HG03442 (cell line): Measurements from ENCODE around the gene WDR27.
"Not testable (repeated sequence)": the region's sequence is repeated elsewhere in the genome, so short reads cannot be mapped to it uniquely, and the experiment has no call there.

Experiments used
- ATAC-seq: cut with Tn5 transposase; IDR thresholded peaks from one replicate; pipeline ENCODE4 v1.9.1; 2021; ENCODE audit warnings: mild to moderate bottlenecking, moderate library complexity; ENCODE audit not compliant: unreplicated experiment

The WDR27 gene

DNA sequence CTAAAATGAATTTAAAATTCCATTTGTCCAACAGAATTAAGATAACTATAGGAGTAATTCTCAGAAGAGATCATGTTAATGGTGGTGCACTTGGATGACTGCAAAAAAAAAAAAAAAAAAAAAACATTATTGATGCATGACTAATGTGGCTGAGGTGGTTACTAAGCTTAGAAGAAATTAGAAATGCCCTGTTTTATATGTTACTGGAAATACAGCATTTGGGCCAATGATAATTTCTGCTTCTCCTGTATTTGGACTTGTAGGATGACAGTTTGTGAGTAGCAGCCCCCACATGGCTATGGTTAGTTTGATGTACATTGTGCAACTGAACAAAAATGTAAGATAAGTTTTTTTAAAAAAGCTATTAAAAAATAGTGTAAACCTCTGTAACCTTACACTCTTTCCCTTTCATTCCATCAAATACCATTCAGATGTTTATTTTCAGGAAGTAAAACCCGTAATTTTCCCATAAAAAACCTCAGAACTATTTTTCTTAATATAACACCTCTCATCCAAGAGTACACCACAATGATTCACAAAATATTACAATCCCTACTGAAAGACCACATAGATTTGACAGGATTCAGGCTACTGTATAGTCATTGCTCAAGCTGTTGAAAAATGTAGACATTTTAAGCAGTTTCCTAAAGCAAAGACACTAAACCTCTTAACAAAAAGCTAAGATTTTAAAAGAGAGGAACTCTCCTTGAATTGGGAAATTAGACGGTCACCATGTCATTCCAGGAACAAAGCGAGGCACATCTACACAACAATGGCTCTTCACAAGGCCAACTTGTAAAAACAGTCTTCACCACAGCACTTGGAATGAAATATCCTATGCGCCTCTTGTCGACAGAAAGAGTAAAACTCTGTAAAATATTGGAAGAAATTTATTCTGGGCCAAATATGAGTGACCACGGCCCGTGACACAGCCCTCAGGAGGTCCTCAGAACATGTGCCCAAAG lies 83.0 kb downstream of the WDR27 start:
- ATAC-seq: no peak

- ATAC-seq: no peak
Measured at GRCh38 chr6:169617562-169617961, 84.3 kb downstream of the WDR27 start.

GRCh38 chr6:169608609-169609008 lies 93.2 kb downstream of the WDR27 start:
- not testable (repeated sequence) for ATAC-seq

- ATAC-seq: no peak
Measured at GRCh38 chr6:169604076-169604475, 97.8 kb downstream of the WDR27 start.

DNA sequence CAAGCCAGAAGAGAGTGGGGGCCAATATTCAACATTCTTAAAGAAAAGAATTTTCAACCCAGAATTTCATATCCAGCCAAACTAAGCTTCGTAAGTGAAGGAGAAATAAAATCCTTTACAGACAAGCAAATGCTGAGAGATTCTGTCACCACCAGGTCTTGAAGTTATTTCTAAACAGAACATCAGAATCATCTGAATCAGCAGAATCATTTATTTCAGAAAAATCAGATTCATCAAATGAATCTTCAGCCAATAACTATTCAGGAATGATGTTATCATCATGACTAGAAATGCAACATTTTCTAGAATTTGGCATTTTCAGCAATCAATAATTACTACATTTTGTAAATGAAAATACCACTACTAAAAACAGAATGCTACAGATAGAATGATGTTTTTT lies 100.7 kb downstream of the WDR27 start:
- not testable (repeated sequence) for ATAC-seq

DNA sequence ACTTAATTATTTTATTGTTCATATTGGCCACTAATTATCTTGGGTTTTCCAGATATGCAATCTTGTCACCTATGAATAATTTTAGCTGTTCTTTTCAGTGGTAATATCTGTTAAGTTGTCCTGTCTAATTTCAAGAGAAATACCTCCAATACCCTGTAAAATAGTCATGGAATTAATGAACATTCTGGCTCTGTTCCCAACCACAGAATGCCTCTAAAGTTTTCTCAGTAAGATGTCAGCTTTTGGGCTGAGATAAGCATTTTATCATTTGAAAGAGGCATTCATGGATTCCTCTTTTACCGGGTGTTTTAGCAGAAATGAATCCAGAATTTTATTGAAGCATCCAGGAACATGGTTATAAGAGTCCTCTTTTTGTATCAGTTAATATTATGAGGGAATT lies 109.3 kb downstream of the WDR27 start:
- ATAC-seq: no peak

DNA sequence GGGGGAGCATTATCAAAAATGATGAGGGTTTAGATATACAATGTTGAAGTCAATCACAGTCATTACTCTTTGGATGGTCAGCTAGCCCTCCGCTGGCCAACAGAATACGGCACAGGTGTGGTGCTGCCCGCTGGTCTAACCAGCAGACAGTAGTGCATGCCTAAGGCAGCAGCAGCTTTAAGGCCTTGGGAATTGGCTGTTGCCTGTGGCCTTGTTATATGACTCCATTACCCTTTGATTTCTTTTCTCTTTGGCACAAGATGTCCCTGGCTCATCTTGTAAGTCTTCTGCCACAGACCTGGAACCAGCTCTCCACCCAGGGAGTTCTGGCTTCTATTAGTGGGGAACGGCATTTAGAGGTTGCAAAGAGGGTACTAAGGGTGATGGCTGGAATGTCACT lies 110.2 kb downstream of the WDR27 start:
- no peak for ATAC-seq

DNA sequence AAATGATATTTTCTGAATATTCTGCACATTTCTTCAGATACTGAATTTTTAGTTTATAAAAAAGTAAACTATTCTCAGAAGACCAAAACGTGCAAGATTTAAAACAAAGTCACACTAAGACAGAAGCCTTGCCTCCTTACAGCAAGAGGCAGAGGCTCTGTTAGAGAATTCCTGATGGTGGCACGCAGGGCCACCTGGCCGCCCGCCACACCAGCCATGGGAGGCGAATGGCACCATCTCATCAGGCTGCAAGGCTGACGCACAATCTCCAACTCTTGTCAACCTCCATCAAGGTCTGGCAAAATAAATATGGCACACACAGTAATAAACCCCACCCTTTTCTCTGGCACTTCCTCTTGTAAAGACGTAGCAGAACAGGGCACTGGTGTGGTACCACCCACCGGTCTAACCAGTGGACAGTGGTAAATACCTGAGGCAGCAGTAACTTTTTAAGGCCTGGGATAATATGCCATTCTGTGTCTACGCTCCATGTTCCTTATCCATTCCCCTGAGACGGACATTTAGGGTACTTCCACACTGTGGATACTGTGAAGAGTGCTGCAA lies 111.4 kb downstream of the WDR27 start:
- no peak for ATAC-seq

DNA sequence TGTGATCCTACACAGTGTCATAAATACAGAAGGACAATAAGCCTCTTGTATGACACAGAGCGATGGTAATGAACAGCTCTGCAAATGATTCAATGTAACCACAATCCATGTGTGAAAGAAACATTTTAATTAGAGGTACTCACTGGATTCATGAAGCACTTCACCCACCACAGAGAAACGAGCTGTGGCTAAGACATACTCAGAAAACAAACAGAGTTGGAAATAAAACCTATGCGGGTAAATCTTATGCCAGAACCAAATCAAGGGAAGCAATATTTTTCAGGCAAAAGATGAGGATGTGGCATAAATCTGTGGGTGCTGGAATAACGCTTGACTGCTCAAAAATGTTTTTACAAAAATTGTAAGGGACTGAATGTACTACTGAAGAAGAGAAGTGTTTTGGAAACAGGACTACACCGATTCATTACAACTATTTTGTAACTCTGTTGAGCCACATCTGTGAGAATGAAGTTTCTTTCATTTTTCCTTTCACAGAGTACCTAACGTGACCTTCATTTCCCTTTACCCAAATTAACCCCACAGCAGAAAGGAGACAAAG lies 112.1 kb downstream of the WDR27 start:
- peak; percentile 65 for ATAC-seq

DNA sequence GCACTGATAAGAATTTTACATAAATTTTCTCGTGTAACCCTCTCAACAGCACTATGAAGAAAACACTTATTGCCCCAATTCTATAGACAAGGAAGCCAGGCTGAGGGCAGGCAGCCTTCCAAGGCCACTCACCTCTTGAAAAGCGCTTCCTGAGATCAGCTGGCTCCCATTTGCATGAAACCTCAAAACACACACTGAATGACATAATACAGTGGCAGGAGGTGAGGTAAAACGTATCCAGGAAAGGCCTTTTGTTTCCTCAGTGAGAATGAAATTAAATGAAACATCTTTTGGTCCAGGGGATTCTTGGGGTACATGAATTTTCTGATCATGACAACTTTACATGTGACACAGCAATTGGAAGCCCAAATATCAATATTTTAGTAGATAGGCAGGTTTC lies 112.5 kb downstream of the WDR27 start:
- ATAC-seq: peak; percentile 86

GRCh38 chr6:169587975-169588374 lies 113.9 kb downstream of the WDR27 start:
- ATAC-seq: no peak

- ATAC-seq: no peak
Measured at GRCh38 chr6:169583886-169584541, 117.8 kb downstream of the WDR27 start.

- no peak for ATAC-seq
Measured at GRCh38 chr6:169579407-169580111, 122.3 kb downstream of the WDR27 start.

DNA sequence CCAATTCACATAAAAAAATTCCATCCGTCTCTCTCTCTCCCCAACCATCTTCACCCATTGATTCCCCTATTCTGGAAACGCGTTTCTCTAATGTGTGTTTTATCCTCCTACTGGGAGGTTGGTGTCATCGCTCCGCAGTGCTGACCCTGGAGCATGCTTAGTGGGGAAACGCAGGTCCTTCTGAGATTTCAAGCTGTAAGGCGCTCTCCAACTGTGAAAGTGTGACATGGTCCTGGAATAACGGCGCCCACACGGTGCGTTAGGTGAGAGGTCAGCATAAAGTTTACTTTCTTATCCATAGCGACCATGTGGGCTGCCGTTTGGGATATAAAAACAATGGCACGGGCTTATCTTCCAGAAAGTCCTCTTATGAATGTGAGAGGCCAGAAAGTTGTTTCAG lies 123.9 kb downstream of the WDR27 start:
- ATAC-seq: no peak

DNA sequence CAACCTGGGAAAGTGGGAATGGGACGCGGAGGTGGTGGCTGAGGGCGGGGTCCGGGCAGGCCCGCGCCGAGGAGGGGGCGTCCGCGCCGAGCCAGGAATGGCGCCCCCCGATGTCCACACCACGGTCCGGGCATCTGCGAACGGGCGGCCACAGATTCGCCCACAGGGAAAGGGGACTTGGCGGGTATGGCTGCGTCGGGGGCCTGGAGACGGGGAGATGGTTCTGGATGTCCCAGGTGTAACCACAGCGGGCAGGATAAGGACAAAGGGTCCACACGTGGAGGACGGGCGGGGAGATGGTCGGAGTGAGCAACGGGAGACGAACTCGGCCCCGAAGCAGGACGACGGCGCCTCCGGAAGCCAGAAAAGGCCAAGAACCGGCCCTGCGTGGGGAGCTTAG lies 124.6 kb downstream of the WDR27 start:
- no peak for ATAC-seq

DNA sequence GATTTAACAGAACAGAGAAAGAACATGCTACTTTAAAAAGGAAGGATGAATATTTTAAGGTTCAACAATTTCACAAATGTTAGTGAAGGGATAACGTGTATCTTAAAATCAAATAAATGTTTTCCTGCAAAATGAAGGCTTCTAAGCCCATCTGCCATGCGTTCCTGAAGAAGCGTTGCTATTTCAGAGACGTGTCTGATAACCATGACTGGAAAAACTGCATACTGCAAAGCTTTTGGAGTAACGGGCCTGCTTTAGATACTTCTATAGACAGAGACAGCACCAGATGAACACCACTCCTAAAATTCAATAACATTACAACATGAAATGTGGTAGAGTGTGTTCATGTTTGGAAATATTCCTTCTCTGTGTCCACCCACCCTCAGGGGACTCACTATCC lies 126.0 kb downstream of the WDR27 start:
- ATAC-seq: no peak

DNA sequence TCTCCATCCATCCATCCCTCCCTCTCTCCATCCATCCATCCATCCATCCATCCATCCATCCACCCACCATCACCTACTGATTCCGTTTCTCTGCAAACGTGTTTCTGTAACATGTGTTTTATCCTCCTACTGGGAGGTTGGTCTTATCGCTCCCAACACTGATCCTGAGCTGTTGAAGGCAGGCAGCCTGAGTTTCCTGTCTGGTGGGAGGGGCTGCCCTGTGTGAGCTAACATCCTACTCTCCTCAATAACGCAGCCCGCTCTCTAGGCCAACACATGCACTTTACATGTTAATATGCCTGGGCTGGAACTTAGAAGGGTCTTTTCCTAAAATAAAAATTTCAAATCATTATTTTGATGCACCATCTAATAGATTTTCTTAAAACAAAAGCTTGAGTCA lies 126.5 kb downstream of the WDR27 start:
- ATAC-seq: no peak

GRCh38 chr6:169574420-169574819 lies 127.4 kb downstream of the WDR27 start:
- ATAC-seq: no peak

GRCh38 chr6:169573883-169574282 lies 127.9 kb downstream of the WDR27 start:
- no peak for ATAC-seq

DNA sequence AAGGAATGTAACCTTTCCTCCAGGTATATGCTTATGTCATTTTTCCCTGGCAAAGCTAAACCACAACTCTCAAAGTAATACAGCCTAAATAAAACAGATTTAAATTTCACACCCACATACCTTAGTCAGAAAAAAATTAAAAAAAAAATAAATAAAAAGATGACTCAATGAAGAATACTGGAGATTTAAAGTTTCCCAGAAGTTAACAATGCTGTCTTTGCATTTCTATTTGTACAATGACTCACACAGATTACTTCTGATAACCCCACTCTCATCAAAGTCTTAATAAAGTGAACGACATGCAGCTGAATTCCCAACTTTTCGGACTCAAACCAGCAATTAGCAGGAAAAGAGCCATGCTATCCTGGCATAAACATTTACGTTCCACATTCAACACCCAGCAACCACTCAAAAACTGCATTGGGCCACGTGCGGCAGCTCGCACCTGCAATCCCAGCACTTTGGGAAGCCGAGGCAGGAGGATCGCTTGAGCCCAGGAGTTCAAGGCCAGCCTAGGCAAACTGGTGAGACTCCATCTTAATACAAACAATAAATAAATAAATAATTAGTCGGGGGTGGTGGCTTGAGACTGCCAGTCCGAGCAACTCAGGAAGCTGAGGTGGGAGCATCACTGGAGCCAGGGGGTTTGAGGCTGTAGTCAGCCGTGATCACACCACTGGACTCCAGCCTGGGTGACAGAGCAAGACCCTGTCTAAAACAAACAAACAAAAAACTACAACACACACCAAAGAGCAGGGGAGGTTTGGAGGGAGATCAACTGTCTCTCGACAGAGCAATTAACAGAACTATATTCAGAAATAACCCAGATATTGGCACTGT lies 130.5 kb downstream of the WDR27 start:
- no peak for ATAC-seq
